ENCODE measurements around the gene IL3.

IL3 gene

GRCh38 chr5:132025403-132025971, 35.0 kb upstream of the IL3 start:
- DNase-seq (ENCODE audit: low read depth in 2 of 2, low spot score in 1 of 2): no peak

DNA sequence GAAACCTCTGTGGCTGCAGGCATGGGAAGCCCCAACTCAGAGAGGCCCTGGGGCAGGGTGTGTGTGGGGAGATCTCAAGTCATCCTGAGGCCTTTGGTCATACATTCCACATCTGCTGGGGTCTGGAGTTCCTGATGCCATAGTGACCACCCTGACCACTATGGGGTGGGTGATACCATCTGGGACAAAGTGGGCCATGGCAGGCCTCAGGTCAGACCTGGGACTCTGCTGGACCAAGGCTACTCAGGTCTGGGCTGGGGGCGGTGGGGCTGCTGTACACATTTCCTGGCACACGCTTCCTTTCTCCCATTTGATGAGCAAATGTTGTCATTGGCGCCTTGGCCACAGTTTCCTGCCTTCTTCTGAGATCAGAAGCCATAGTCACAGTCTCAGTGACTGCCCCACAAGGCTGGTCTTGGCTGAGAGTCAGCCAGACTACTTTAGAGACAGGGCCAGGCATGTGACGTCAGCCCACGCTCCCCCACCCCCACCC, 33.9 kb upstream of the IL3 start:
- DNase-seq (ENCODE audit: low read depth in 2 of 2, low spot score in 1 of 2): no peak

- DNase-seq (ENCODE audit: low read depth in 2 of 2, low spot score in 1 of 2): no peak
These were observed 33.4 kb upstream of the IL3 start for GRCh38 chr5:132027027-132027426.

DNA sequence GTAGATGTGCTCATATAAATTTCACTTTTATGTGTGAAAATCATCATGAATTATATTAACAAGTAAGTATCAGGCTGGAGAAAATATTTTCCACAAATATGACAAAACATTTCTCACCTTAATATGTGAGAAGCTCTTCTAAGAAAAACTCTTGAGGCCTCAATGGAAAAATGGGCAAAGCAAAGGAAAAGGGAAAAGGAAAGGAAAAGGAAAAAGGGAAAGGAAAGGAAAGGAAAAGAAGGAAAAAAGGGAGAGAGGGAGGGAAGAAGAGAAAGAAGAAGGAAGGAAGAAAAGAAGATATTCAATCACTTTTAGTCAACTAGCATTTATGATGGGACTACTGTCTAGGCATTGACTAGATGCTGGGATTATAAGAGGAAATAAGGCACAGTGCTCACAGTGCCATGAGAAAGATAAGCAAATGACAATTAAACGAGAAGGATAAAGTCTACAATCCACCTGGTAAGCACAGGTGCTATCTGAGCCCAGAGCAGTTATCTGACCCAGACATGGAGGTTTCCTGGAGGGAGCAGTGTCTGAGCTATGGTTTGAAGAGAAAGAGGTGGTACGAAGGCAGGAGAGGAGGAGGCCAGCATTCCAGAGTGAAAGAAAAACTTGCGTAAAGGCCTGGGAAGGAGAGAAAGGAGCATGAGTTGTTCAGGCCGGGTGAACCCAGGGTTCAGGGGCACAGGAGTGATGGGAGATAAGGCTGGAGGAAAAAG, 30.7 kb upstream of the IL3 start:
- no peak for DNase-seq (ENCODE audit: low read depth in 2 of 2, low spot score in 1 of 2)

DNA sequence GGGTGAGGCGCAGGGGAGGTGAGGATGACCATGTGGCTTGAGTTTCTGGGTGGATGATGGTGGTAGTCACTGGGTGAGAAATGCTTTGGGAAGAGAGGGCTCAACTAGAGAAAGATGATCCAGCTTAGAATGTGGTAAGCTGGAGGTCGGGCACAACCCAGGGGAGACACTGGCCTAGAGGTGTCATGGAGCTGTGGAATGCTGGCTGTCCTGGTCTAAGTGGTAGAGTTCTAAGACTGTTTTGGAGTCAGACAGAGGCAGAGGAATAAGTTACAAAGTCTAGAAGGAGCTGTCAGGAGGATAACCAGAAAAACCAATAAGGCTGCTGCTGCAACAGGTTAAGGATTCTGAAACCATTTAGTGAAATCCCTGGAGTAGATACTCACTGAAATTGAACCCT, 29.8 kb upstream of the IL3 start:
- DNase-seq (ENCODE audit: low read depth in 2 of 2, low spot score in 1 of 2): no peak

DNA sequence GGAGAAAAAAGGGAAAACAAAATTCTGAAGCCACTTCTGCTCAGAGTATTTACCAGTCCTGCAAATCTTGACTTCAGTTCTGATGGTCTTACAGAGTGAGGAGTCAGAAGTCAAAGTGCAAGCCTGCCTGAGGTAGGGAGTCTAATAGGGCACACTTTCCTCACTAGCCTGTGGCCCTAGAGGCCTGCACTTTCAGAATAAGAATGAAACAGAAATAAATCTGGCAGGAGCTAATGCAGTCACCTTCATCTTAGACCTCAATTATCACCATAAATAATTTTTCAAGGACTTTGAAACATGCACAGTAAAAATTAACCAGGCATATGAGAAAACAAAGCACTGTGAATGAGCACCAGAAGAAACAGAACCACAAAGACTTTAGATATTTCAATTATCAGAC, 28.3 kb upstream of the IL3 start:
- no peak for DNase-seq (ENCODE audit: low read depth in 2 of 2, low spot score in 1 of 2)

GRCh38 chr5:132033122-132033521, 27.3 kb upstream of the IL3 start:
- no peak for DNase-seq (ENCODE audit: low read depth in 2 of 2, low spot score in 1 of 2)

- DNase-seq (ENCODE audit: low read depth in 2 of 2, low spot score in 1 of 2): no peak
These were observed 23.1 kb upstream of the IL3 start for GRCh38 chr5:132037353-132037752.

GRCh38 chr5:132044207-132044606, 16.2 kb upstream of the IL3 start:
- no peak for DNase-seq (ENCODE audit: low read depth in 2 of 2, low spot score in 1 of 2)

- no peak for DNase-seq (ENCODE audit: low read depth in 2 of 2, low spot score in 1 of 2)
These were observed 13.6 kb upstream of the IL3 start for GRCh38 chr5:132046880-132047299.

DNA sequence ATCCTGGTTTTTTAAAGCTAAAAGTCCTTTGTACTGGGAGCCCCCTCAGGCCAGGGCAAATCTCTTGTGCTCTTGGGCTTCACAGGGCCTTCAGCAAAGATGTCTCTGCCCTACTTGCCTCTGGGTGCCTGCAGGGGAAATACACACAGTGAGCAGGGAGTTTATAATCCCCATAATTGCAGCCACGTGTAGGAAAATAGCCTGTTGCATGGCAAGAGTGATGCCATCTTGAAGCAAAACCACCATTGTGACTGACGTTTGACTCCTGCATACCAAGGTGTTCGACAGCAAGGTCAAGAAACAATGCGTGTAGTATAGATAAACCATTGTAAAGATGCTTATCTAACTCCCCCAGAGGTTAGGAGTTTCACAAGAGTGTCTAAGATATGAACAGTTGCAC, 11.4 kb upstream of the IL3 start:
- no peak for DNase-seq (ENCODE audit: low read depth in 2 of 2, low spot score in 1 of 2)

DNA sequence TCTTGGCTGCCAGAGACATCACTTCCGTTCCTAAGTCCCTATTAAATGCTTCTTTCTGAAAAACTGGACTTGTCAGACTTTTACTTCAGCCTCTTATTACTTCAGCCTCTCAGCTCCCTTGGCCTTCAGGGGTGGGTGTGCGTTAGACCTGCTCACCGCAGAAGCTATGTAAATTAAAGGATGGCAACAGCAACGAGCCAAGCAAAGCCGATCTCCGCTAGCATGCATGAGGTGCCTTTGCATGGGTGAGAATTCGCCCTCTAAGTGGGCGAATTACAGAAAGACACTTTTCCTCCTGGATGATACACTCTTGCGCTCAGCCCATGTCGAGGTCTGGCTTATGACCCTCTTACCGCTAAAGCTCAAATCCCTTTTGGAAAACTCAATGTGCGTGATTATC, 10.9 kb upstream of the IL3 start:
- no peak for DNase-seq (ENCODE audit: low read depth in 2 of 2, low spot score in 1 of 2)

- DNase-seq (ENCODE audit: low read depth in 2 of 2, low spot score in 1 of 2): no peak
These were observed 10.3 kb upstream of the IL3 start for GRCh38 chr5:132050136-132050535.

DNA sequence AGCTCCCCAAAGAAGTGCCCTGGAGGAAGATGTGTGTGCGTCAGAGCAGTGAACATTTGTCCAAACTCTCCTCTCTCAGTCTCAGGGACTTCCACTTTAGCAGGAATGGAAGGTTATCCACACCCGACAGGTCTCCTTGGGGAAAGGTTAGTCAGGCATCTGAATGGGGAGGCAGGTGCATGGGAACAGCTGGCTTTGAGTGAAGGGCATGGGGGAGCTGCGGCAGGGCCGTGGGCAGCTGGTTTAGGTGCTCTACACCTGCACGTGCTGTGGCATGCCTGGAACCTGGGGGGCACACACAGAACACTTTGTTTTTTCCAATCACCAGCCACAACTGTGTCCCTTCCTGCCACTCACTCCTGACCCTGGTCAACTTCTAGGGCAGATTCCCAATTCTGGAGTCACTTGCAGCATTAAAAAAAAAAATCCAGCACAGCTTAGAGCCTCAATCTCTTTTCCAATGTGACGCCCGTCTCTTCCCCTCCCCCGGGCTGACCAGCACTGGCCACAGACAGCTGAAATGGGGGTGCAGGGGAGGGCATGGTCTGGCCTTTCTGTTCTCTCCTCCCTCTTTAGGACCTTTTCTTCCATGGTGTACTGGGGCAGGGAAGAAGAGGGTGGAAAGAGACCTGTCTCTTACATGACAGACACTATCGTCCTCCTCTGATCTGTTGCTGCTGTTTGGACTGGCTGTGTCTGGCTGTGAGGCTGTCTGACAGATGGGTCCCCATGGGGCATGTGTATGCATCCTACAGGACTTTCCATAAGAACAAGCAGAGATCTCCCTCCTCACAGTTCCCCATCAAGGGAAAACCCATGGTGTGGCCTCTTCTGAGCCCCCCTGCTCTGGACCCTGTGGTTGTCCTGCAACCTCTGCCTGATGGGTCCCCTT, 9.5 kb upstream of the IL3 start:
- no peak for DNase-seq (ENCODE audit: low read depth in 2 of 2, low spot score in 1 of 2)

- no peak for DNase-seq (ENCODE audit: low read depth in 2 of 2, low spot score in 1 of 2)
These were observed 7.9 kb upstream of the IL3 start for GRCh38 chr5:132052520-132052919.

- DNase-seq (ENCODE audit: low read depth in 2 of 2, low spot score in 1 of 2): no peak
These were observed 7.0 kb upstream of the IL3 start for GRCh38 chr5:132053483-132053882.

DNA sequence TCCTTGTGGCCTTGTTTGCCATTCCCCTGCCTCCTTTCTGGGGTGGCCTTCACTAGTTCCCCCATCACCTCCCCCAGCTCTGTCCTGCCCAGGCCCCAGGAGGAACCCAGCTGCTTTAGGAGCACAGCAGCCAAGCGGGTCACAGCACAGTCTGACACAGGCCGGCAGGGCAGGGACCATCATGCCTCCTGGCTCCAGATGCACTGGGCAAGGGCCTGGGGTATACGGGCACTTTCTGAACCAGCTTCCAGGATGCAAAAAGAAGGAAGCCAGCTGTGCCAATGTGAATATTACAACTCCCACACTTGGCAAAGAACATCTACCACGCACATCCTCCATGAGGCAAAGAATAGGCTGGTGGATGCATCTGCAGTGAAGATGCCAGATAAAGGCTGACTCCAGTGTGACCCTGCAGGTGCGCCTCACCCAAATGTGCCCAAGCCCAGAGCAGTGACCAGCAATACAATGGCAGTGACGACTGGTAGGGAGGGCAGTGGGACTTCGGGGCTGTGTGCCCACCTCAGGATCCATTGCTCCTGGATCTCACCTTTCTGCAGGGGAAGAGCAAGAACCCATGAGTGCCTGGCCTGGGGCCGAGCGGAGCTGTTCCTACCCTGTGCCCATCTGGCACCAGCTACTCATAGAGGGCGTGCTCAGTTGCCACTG, 6.3 kb upstream of the IL3 start:
- DNase-seq (ENCODE audit: low read depth in 2 of 2, low spot score in 1 of 2): no peak

DNA sequence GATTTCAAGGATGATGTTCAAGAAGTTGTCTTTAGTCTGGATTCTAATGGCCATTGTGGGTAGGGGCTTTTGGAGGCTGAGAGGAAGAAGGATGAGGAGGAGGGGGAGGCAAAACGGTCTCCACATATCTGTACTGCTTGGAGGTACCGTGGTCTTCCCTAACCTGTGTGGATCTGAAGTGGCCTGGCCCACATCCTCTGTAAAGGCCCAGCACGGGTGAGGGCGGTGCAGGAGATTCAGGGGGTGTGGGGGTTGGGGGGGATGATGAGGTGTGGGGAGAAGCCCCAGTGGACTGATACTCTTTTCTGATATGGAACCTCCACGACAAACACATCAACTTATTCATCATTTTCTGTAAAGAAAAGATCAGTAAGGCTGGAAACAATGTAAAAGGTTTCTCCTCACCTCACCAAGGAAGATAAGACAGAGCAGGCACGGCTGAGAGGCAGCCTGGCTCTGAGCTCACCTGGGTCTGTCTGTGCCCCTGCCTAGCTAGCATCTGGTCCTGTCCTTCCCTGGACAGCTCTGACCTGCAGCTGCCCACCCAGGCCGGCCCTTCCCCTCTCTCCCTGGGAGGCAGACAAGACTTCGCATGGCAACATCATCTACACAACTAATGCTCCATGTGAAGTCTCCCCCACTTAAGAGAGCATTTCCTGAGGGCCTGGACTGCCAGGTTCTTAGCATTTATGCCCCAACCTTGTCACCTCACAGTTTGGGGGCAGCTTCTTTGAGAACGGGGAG, 5.6 kb upstream of the IL3 start:
- DNase-seq (ENCODE audit: low read depth in 2 of 2, low spot score in 1 of 2): no peak

DNA sequence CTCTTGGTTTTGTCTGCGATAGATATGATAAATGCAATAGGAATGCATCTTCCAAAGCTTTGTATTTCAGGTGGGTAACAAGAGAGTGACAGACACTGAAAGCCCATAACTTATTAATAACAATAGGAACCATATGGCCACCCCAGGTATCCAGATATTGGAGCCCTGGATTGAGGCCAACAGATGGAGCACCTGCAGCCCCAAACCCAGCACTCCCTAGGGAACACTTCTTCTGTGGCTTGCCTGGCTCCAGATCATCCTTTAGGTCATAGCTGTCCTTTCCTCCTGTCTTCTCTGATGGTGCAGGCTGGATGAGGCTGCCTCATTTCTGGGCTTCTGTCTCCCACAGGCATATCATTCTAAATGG, 5.0 kb upstream of the IL3 start:
- no peak for DNase-seq (ENCODE audit: low read depth in 2 of 2, low spot score in 1 of 2)

- DNase-seq (ENCODE audit: low read depth in 2 of 2, low spot score in 1 of 2): no peak
These were observed 4.4 kb upstream of the IL3 start for GRCh38 chr5:132055808-132056609.

Data from stimulated activated CD8-positive, alpha-beta memory T cell treated with anti-CD3 and anti-CD28 coated beads, Interleukin-4, amount 100 ng/mL, for 4 hours (primary cell).